GM12875 (cell line): ENCODE measurements around the gene ROPN1B.

ENCODE experiments used
- H3K4me3 ChIP-seq: one replicate; pipeline ENCODE4 v1.5.1; 2011; ENCODE audit warnings: low read depth, low read length, control low read depth
- CTCF ChIP-seq: IDR thresholded peaks from 2 replicates; pipeline ENCODE4 v1.5.1; 2011; ENCODE audit warnings: low read depth, mild to moderate bottlenecking, control low read depth, inconsistent platforms, low read length, moderate library complexity, borderline replicate concordance; ENCODE audit not compliant: insufficient read depth

Gene ROPN1B

GRCh38 chr3:126018545-126018944, 49.6 kb downstream of the ROPN1B start:
- no peak overlapping the region for H3K4me3 ChIP-seq
- TF ChIP-seq CTCF, result no peak

- no peak overlapping the region for H3K4me3 ChIP-seq
- TF ChIP-seq CTCF, result no peak
Measured at GRCh38 chr3:126018995-126019394, 50.0 kb downstream of the ROPN1B start.

GRCh38 chr3:126019683-126020082, 50.7 kb downstream of the ROPN1B start:
- TF ChIP-seq CTCF, result no peak
- no peak overlapping the region for H3K4me3 ChIP-seq

- H3K4me3 ChIP-seq, result no peak overlapping the region
- no peak for TF ChIP-seq CTCF
Measured at GRCh38 chr3:126021224-126021623, 52.2 kb downstream of the ROPN1B start.

- no peak for TF ChIP-seq CTCF
- no peak overlapping the region for H3K4me3 ChIP-seq
Measured at GRCh38 chr3:126021702-126022101, 52.7 kb downstream of the ROPN1B start.

- TF ChIP-seq CTCF, result no peak
- H3K4me3 ChIP-seq, result no peak overlapping the region
Measured at GRCh38 chr3:126022741-126023359, 53.9 kb downstream of the ROPN1B start.

- H3K4me3 ChIP-seq, result no peak overlapping the region
Measured at GRCh38 chr3:126023390-126023789, 54.4 kb downstream of the ROPN1B start.

More at GRCh38 chr3:126023390-126023789, 54.4 kb downstream of the ROPN1B start:
- no peak for TF ChIP-seq CTCF
